Measurements from ENCODE around the gene FAM13C. TPM values are rescaled to one million over a fixed set of nuclear protein-coding genes. Genes with fewer than 3 reads are reported as not detected.
A peak's percentile ranks its signal among the peaks of the same experiment; 100 is the strongest.

FAM13C gene
- total RNA-seq, 1 donor from 2014 or later, result 2.1 TPM

DNA sequence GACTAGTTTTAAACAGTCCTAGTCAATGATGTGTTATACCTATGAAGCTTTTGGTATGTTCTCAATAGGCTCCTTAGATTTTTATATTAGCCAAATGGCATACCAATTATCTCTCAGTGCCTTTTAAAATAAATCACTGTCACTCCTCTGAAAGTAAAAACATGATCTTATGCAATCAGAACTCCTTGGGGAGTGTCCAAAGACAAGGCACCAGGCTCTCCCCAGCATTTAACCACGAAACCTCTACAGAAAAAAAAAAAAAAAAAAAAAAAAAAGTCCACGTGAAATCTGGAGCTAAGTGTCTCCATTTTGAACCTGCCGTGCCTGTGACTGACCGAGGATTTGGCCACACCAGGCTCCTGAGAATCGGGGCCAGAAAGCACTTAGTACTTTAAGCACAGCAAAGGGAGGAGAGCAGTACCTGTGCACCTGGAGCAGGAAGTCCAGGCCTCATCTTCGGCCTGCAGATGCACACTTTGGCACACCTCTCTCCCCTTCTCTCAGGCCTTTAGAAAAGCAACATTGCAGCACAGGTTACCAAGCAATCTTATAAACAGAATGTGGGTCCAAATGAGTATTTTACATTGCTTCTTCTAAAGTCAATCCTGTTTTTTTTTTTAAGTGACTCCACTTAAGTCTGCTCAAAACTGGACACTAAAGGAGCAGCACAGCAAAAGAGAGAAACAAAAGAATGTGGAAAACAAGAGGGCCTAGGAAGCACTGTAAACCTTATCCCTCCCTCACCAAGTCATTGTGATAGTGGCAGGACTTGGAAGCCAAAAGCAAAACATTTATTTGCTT, 1.5 kb downstream of the FAM13C start:
- no peak for ATAC-seq

DNA sequence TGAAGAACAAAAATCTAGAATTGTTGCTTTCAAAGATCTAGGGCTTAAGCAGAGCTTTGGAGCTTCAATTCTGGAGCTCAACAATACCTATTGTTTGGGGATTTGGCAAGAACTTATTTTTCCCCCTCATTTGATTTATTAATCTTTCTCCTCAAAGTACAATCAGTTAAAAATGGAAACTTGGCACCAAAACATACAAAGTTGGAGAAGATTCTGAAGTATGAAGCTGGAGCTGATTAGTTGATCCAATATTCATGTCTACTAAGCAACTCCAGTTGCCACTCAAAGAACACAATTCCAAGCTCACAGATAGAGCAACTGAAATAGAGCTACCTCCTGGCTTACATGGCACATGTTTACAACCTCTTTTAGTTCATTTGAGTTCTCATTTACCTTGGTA, 3.8 kb downstream of the FAM13C start:
- no peak for ATAC-seq

DNA sequence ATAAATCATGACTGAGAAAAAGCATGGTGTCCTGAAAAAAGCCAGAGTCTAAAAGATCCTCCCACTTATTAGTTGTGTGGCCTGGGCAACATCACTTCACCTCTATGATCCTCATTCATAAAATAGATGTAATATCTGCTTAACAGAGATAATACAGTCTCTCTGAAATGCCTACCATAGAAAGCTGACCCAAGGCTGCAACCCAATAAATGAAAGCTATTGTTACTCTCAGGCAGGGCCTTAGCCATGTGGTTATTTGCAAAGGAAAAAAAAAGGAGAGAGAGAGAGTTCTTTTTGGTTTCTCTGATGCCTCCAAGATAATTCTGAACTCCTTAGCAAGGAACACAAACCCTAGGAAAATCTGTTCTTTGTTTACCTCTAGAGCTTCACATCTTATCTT, 7.9 kb downstream of the FAM13C start:
- no peak for ATAC-seq

DNA sequence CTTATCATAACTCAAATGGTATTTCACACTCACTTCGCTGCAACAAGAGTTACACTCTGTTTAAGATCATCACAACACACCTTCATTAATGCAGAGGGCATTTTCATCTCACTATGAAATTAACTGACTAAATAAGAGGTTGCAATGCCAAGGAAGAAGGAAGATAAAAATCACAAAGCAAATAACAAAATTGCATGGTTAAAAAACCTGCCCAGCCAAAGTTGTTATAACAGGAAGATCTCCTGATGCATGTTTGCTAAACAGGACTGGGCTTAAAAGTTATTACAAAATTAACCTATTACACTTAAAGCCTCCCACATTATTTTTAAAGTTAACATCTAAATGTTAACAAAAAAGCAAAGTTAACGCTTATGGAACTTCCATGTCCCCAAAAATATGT, 11.8 kb downstream of the FAM13C start:
- no peak for ATAC-seq

DNA sequence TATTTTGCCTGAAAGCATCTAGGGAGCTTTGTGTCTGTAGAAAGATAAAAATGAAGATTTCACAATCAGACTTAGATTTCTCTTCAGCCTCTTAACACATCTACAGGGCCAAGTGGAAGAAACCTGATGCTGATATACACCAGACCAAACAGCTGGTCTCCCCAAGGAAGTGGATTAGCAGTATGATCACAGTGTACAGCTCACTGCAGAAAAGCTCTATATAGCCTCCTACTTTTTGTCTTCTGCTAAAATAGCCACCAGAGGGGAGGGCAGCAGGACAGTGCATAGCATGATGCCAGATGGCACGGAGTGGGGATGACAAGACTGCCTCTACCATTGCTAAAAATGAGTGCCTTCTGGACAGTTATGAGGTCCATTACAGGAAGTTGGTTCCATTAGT, 16.0 kb downstream of the FAM13C start:
- no peak for ATAC-seq

DNA sequence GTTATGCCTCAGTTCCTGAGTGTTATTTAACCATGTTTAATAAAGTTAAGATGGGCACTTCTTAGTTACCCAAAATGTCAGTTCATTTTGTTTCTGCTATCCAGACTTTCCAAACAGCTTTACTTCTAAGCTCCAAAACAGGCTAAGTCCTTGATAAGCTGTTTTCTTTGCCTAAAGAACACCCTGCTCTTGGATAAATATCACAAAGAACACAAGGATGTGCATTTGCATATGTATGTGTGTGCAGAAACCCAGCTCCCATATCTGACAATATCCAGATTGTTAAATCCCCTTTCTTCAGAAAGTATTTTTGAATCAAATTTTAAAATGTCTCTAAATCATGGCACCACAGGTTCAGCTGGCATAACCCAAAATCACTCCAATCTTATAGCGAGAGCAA, 19.6 kb downstream of the FAM13C start:
- ATAC-seq, result no peak

DNA sequence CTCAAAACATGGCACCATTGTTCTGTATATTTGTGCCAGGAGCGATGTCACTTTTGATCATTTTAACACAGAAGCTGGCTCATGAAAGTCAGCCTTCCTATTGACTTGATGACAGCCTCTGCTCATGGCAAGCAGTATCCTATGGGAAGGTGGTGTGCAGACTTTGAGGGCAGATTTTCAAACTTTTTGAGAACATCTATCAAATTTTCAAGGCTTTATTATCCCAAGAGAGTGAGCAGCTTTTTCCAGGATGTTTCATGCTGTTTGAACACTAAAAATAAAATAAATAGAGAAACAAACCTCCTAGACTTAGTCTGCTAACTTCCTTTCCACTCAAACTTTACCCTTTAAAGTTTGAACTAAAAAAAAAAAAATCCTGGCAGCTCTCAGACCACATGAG, 20.3 kb downstream of the FAM13C start:
- ATAC-seq, result no peak

DNA sequence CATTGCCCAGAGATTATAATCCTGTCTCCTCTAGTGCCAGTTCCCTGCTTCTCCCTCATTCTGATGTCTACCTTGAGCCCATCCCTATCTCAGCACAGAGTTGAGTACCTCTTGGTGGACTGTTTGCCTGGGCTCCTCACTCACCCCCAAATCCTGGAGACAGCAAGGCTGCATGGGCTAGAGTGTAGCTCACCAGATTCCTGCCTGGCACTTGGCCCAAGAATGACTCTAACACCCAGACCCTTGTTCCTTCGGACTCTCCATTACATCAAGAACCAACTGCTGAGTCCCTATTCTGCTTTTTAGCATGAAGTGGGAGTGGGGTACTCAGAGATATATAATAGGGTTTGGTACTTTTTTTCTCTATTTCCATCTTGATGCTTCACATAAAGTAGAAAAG, 22.1 kb downstream of the FAM13C start:
- no peak for ATAC-seq

DNA sequence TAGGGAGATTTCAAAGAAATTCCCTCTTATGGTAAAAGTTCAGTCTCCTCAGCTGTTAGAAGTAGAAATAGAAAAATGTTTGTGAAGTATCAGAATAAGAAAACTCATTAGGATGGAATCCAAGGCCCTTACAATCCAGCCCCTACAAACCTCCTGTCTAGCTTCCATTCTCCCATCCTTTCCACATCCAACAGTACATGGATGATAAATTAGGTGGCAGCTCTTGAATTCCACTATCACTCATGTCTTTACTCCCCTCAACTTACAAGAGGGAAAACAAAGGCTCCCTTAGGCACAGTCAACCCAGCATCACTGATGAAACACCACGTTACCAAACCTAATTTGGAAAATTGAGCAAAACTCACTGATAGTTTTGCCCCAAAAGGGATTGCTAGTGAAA, 23.0 kb downstream of the FAM13C start:
- no peak for ATAC-seq

DNA sequence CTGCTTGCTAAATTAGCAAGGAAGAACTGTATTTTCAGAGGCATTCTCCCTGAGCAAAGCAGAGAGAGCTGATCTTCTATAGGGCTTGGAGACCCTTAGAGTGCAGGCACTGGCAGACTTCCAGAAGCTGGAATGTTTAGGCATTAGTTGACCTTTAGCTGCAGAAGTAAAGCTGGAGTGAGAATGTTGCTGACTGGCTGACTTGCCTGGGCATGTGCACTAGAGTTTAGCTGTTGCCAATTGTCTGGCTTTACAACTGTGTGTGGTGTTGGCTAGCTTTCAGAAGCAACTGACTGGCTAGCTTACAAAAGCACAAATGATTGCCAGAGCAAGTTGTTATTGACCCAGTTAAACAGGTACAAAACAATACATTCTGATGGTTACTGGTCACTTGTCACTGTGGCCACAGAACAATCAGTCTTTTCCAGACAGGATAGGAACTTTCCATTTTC, 25.1 kb downstream of the FAM13C start:
- peak; percentile 91 for ATAC-seq

DNA sequence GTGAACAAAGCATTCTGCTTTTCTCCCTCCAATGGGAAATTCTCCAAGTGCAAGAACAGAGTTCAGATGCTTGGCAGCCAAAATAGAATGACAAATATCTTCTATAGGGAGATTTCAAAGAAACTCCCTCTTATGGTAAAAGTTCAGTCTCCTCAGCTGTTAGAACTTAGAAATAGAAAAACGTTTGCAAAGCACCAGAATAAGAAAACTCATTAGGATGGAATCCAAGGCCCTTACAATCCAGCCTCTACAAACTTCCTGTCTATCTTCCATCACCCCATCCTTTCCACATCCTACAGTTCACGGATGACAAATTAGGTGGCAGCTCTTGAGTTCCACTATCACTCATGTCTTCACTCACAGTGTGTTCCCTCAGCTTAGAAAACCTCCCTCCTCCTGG, 25.7 kb downstream of the FAM13C start:
- no peak for ATAC-seq

DNA sequence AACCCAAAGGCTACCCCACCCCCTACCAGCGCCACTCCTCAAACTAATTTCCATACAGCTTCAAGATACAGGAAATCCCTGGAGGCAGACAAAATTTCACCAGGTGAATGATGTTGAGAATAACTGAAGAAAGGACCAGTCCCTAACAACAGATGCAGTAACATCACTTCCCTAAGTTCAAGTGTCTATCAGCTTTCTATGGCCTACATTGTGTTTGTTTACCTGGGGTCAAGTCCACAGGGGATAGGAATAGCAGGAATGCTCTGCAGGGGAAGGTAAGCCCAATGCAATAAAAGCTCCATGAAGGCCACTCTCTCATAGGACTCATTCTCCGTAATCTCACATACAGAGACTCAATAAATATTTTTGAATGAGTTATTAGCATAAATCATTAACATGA, 26.9 kb downstream of the FAM13C start:
- no peak for ATAC-seq

DNA sequence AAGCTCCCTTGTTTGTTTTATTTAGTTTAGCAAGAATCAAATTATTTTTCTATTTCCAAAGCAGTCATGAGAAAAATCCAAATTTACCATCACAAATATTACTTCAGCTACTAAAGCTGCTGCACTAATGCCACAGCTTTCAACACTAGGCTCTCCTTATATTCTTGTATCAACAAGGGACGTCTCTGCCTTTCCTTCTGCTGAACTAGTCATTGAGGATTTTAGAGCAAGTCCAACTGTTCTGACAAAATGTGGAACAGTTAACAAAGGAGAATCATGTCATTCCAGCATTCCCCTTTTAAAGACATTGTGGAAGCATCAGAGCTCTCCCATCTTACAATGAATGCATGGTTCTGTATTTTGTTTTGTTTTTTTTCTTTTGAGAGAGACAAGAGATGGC, 28.6 kb downstream of the FAM13C start:
- no peak for ATAC-seq

DNA sequence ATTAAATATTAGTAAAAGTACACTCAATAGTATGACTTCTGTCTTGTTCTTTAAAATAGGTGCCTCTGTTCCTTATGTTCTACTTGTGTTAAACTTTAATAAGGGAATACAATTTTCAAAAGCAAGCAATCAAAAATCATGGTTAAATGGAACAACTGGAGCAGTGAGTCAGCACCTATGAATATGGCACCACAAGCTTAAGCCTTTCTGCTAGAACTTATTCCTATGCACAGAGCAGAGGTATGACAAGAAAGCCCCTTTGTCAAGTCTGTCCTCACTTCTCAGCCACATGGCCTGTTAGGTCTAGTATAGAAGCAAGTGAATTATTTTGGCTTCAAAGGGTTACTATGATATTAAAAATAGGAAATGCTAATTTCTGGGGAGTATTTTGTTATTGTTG, 29.8 kb downstream of the FAM13C start:
- no peak for ATAC-seq

DNA sequence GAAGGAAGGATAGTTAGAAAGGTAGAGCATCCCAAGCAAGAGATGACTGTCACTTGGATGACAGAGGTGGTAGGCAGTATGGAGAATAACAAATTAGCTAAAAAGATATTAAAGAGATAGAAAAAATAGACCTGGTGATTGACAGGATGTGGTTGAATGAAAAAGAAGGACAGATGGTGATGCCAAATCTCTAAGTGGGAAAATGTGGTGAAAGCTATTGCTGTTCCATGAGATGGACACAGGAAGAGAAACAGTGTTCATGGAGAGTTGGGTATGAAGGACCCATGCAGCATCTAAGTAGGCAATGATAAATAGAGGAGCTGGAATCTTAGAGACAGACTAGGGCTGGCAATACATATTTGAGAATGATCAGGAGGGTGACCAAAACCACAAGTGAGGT, 30.7 kb downstream of the FAM13C start:
- ATAC-seq, result no peak

DNA sequence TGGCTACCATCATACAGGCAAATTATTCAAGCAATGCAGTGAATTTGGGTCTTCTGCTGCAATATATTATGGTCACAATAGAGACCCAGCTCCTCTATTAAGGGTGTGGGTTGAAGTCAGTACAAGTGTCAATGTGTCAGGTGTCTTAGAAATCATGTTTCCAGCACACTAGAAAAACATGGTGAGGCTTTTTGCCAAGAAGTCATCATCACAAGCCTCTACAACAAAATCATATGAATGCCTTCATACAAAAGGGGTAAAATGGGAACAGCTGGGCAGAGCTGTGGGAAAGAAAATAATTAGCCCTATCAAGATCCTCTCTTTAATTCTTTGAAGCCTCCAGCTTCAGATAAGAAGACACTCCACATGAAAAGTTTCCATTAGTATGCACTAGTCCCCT, 37.2 kb downstream of the FAM13C start:
- ATAC-seq, result no peak

DNA sequence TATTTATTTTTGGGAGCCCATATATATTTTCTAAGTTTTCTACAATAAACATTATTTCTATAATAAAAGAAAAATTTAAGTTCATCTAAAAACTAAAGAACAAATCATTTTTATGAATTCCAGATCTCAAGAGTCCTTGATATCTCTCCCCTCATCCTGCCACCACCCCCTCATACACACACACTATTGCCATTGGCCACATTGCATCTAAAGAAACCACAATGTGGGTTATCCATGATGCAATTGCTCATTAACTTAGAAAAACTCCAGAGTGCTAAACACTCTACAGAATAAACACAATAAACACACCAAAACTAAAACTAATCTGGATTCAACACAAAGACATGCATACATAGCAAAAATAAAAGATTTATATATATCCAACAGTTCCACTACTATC, 37.8 kb downstream of the FAM13C start:
- ATAC-seq, result no peak

DNA sequence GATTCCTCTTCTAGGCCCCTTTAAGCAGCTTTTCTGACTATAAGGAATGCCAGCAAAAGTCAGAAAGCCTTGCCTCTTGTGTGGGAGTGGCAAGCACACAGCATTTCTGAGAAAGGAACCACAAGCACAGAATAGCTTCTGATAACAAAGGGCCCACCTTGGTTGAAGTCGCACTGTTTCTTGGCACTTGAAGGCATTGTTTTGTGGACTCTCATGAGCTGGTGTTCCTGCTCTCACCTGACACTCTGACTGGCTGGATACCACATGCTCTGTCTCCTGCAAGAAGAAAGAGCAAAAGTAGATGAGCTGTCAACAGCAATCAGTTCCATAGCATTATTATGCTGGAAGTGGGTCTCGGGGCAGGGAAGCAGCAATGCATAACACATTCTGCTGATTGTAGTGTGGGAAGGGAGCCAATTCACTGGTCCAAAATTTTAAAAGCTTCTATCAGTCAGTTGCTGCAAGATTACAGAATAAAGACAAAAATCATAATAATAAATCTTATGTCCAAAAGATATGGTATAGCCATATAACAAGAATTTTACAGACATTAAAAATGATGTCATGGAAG, 38.4 kb downstream of the FAM13C start:
- no peak for ATAC-seq

DNA sequence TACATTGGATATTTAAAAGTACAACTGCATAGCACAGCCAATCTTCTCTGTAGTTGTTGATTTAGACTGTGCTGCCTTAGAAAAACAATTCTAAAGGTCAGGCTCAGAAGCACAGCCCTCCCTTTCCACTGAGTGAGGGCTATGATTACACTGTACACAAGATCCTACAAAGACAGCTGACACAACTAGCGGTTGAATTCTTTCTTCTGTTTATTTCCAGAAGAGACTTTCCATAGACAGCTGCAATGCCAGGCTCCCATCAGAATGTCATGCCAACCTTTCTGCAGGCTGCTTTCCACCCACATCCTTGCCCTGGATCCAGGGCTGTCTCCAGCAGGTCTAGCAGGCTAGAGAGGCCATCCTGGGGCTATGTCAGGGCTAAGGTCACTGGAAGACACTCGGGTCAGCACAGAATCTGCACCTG, 39.3 kb downstream of the FAM13C start:
- ATAC-seq, result no peak

DNA sequence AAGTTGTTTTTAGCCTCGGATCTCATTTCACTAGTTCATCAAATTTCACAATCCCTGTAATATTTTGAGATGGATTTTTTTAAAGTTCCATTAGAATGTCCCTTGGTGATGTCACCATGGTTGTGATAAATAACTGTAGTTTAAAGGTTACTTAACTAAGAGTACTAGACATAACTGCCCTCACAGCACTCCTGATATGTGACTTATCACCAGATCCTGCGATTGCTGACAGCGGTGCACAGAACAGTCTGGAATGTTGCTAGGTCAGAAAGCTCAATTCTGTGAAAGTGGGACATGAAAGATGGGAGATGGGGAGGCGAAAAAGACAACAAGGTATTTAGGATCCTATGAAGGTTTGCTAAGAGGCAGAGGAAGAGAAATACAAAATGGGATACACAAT, 40.2 kb downstream of the FAM13C start:
- no peak for ATAC-seq

DNA sequence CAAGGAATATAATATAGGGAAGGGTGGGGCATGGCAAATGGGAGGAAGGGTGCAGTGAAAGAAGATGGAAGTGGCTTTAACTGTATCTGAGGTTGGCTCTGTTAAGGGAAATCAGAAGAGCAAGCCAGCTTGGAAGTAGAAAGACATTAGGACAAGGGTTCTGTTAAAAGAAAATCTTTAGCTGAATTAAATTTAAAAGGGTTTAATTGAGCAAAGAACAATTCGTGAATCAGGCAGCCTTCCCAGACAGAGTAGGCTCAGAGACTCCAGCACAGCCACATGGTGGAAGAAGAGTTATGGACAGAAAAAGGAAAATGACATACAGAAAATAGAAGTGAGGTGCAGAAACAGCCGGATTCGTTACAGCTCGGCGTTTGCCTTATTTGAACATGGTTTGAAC, 42.0 kb downstream of the FAM13C start:
- ATAC-seq, result no peak

DNA sequence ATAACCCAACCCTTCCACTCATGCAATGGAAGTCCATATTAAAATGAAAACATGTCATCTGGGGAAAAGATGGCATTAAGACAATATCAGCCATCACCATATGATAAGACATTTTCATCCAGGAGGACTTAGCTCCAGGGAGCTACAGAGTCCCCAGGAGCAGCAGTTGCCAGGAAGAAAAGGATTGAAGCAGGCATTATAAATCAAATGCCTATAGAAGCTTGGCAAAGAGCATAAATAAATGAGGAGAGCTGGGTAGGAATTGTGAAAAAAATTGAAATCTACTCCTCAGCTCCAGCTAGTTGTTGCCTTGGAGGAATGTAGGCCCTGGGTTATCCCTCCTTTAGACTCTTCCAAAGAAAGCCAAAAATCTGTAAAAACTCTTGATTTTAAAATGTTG, 42.5 kb downstream of the FAM13C start:
- ATAC-seq, result no peak

DNA sequence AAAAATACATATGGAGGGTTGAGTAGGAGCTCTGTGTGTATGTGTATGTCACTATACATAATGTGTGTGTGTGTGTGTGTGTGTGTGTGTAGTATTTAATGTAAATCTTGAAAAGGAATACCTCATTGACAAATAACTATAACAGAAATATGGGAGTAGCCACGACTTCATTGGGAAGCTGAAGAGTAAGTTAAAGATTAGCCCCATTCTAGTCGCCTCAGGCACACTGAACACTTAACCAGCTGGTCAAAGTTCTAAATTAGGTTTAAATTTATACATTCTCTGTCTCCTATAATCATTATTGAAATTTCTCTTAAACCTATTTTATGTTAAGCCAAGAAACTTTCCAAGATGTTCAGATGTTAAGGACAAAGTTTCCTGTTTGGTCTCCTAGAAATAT, 45.3 kb downstream of the FAM13C start:
- ATAC-seq, result no peak

DNA sequence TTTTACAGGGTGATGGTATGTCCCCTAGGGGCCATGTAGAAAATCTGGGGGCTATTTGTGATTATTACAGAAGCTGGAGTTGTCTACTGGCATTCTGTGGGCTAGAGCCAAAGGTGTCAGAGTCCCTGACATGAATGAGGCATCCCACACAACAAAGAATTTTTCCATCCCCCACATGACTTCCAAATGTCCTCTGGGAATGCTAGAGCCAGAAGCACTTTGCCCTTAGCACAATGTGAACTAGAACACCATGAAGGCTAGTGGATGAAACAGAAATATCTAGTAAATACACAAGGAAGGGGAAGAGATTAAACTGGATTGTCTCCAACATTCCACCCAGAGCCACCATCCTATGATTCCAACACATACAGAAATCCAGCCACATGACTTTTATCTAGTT, 46.9 kb downstream of the FAM13C start:
- ATAC-seq, result no peak

DNA sequence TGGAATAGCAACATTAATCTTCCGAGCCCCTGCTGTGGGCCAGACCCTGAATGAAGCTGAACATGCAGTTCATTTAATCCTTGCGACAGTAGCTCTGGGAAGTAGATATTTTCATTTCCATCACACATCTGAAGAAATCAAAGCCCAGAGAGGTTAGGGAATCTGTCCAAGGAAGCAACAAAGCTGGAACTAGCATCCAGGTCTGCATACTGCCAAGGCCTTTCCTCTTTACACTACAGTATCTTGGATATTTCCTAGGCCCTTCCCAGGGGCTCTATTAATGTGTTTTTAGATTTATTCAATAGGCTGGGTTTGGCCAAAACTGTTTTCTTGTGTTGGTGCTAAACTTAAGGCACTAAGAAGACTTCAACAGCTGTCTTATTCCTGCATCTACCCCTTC, 48.1 kb downstream of the FAM13C start:
- ATAC-seq, result no peak

Measured in esophagus mucosa (tissue), 1 donor.